Hepatocyte (in vitro differentiated cells): ENCODE results near the gene COMT. TPM values are rescaled to one million over a fixed set of nuclear protein-coding genes. Genes with fewer than 3 reads are reported as not detected.

ENCODE experiments used
- DNase-seq: peaks from one replicate; pipeline ENCODE4 v3.0.0-alpha.2; 2016; ENCODE audit warnings: low spot score
- H2AFZ ChIP-seq: fragments of 200-600 bp; sonication (generic); 2 replicates; pipeline ENCODE4 v1.6.0; 2016; ENCODE audit warnings: antibody characterized with exemption, mild to moderate bottlenecking
- H3K27ac ChIP-seq: fragments of 200-600 bp; sonication (generic); 2 replicates; pipeline ENCODE4 v1.5.1; 2016; ENCODE audit warnings: mild to moderate bottlenecking
- H3K27me3 ChIP-seq: fragments of 200-600 bp; sonication (generic); 2 replicates; pipeline ENCODE4 v1.6.1; 2016
- H3K36me3 ChIP-seq: fragments of 200-600 bp; sonication (generic); replicated peaks from 2 replicates; pipeline ENCODE4 v1.5.1; 2016; ENCODE audit warnings: low read depth; ENCODE audit not compliant: insufficient read depth
- H3K4me1 ChIP-seq: fragments of 200-600 bp; sonication (generic); 2 replicates; pipeline ENCODE4 v1.5.1; 2016; ENCODE audit warnings: mild to moderate bottlenecking, moderate library complexity; ENCODE audit not compliant: insufficient read depth
- H3K4me2 ChIP-seq: fragments of 200-600 bp; sonication (generic); 2 replicates; pipeline ENCODE4 v1.6.0; 2016
- H3K4me3 ChIP-seq: fragments of 200-600 bp; sonication (generic); 2 replicates; pipeline ENCODE4 v1.5.1; 2016; ENCODE audit warnings: mild to moderate bottlenecking
- H3K79me2 ChIP-seq: fragments of 200-600 bp; sonication (generic); 2 replicates; pipeline ENCODE4 v1.6.0; 2017; ENCODE audit warnings: mild to moderate bottlenecking
- H3K9me2 ChIP-seq: fragments of 200-600 bp; sonication (generic); replicated peaks from 2 replicates; pipeline ENCODE4 v1.6.0; 2017; ENCODE audit warnings: mild to moderate bottlenecking; ENCODE audit not compliant: insufficient read depth
- H3K9me3 ChIP-seq: fragments of 200-600 bp; sonication (generic); 2 replicates; pipeline ENCODE4 v1.5.1; 2016; ENCODE audit warnings: low read depth, mild to moderate bottlenecking
- H4K20me1 ChIP-seq: fragments of 200-600 bp; sonication (generic); 2 replicates; pipeline ENCODE4 v1.6.0; 2016; ENCODE audit warnings: mild to moderate bottlenecking; ENCODE audit not compliant: insufficient read depth, poor library complexity, severe bottlenecking
- EZH2 ChIP-seq: fragments of 200-600 bp; sonication (generic); IDR thresholded peaks from 2 replicates; pipeline ENCODE4 v1.6.1; 2016; ENCODE audit warnings: antibody characterized with exemption, mild to moderate bottlenecking, borderline replicate concordance
- EZH2phosphoT487 ChIP-seq: fragments of 200-600 bp; sonication (generic); IDR thresholded peaks from one replicate; pipeline ENCODE4 v1.6.1; 2018; ENCODE audit warnings: antibody characterized with exemption, mild to moderate bottlenecking, low read depth, moderate library complexity; ENCODE audit not compliant: unreplicated experiment, severe bottlenecking
- WGBS: methylation state at CpG from one replicate; pipeline ENCODE4 v1.1.6; 2016; ENCODE audit warnings: low lambda C conversion rate; ENCODE audit errors: missing lambda C conversion rate; 5-methylcytosine and 5-hydroxymethylcytosine counted together
- polyA plus RNA-seq: library from polyadenylated mRNA; unstranded; fragments of >200 nt; fragmentation: Nextera tagmentation; extraction: Ambion mirVana; gene quantifications from 2 replicates; pipeline ENCODE4 v1.2.1, GENCODE V29; 2016
- total RNA-seq: library from RNA; depleted of rRNA; stranded (reverse); fragments of >200 nt; gene quantifications from 2 replicates; pipeline ENCODE4 v1.2.3, GENCODE V29; 2014
- TF ChIP-seq, protein P1 (sequence below): fragments of 200-600 bp; sonication (generic); IDR thresholded peaks from 2 replicates; pipeline ENCODE4 v1.5.1; 2016; ENCODE audit warnings: antibody characterized with exemption, mild to moderate bottlenecking; ENCODE audit not compliant: poor library complexity

COMT gene
- total and polyA plus RNA-seq, 2 experiments from 2014 or later = 74.5 to 153 TPM

DNA sequence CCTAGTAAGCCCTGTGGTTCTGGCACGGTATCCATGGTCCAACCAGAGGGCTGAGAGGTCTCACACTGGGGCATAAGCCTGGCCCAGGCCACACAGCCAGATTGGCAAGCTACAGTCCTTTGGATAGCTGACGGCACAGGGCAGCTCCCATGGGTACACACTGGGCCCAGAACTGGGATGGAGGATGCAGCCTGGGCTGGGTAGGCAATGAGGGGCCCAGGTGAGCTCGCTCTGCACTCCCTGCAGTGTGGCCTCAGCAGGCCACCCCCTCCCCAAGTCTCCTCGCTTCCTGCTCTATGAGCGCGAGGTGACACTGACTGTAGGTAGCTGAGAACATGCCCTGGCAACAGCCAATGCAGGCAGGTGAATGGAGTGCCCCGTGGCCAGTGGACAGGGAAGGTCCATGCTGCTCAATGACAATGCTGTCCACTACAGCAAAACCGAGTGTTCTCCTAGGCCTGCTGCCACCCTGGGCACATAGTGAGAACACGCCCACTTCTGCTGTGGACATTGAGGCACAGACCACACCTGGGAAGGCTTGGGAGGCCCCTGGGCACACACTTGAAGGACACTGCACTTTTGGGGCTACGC lies 71.3 kb downstream of the COMT start:
- TF ChIP-seq EZH2 (no peak), EZH2phosphoT487 (no peak)
- TF ChIP-seq, protein P1, sequence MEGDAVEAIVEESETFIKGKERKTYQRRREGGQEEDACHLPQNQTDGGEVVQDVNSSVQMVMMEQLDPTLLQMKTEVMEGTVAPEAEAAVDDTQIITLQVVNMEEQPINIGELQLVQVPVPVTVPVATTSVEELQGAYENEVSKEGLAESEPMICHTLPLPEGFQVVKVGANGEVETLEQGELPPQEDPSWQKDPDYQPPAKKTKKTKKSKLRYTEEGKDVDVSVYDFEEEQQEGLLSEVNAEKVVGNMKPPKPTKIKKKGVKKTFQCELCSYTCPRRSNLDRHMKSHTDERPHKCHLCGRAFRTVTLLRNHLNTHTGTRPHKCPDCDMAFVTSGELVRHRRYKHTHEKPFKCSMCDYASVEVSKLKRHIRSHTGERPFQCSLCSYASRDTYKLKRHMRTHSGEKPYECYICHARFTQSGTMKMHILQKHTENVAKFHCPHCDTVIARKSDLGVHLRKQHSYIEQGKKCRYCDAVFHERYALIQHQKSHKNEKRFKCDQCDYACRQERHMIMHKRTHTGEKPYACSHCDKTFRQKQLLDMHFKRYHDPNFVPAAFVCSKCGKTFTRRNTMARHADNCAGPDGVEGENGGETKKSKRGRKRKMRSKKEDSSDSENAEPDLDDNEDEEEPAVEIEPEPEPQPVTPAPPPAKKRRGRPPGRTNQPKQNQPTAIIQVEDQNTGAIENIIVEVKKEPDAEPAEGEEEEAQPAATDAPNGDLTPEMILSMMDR = no peak
- 91% methylated on average over 10 of the region's 10 CpGs for WGBS
- H3K9me3 ChIP-seq = no peaks in the 10 kb centered on the region
- peaks cover 6% of the 10 kb centered on the region for H3K4me1 ChIP-seq
- no peaks in the 10 kb centered on the region for H3K9me2 ChIP-seq
- no peak overlapping the region for H3K4me3 ChIP-seq
- no peak overlapping the region for H3K4me2 ChIP-seq
- DNase-seq = no peak
- H2AFZ ChIP-seq = no peak overlapping the region
- no peaks in the 10 kb centered on the region for H3K36me3 ChIP-seq
- H3K27me3 ChIP-seq = peaks cover 17% of the 10 kb centered on the region
- no peaks in the 10 kb centered on the region for H4K20me1 ChIP-seq
- H3K79me2 ChIP-seq = no peaks in the 10 kb centered on the region
- no peak overlapping the region for H3K27ac ChIP-seq

DNA sequence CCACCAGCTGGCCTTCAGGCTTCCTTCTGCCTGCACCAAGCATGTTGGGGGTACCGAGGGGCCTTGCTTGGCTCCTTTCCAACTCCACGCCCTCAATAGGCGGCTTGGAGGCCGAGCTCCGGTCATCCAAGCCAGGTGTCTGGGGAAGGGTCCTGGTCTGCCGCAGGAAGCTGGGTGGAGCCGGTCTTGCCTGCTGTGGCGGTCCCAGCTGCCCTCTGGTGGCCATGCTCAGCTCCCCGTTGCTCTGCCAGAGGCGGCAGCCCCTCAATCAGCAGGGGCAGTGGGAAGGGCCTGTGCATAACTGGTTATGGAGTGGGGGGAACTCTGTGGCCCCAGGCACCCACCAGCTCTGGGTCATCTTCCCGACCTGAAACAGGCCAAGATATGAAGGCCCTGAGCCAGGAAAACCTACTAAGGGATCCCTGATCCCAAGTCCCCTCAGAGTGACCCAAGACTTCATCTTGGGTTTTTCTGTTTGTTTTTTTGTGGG lies 71.9 kb downstream of the COMT start:
- Histone ChIP-seq H4K20me1 (no peaks in the 10 kb centered on the region), H3K79me2 (no peaks in the 10 kb centered on the region), H3K27me3 (peaks cover 23% of the 10 kb centered on the region), H3K9me2 (no peaks in the 10 kb centered on the region), H3K9me3 (no peaks in the 10 kb centered on the region), H3K27ac (no peak overlapping the region), H2AFZ (no peak overlapping the region), H3K4me3 (no peak overlapping the region), H3K4me1 (peaks cover 6% of the 10 kb centered on the region), H3K4me2 (no peak overlapping the region), H3K36me3 (no peaks in the 10 kb centered on the region)
- DNase-seq = peak; percentile 81
- 11% methylated on average over 11 of the region's 11 CpGs for WGBS
- TF ChIP-seq EZH2phosphoT487 = no peak
- TF ChIP-seq, protein P1 = peak; percentile 79

- H3K4me1 ChIP-seq = peaks cover 6% of the 10 kb centered on the region
- H2AFZ ChIP-seq = no peak overlapping the region
- no peak overlapping the region for H3K4me2 ChIP-seq
Measured at GRCh38 chr22:20014526-20015186, 73.1 kb downstream of the COMT start.

More at GRCh38 chr22:20014526-20015186, 73.1 kb downstream of the COMT start:
- DNase-seq = no peak
- H3K27ac ChIP-seq = no peak overlapping the region
- H4K20me1 ChIP-seq = no peaks in the 10 kb centered on the region
- H3K9me3 ChIP-seq = no peaks in the 10 kb centered on the region
- no peaks in the 10 kb centered on the region for H3K36me3 ChIP-seq
- no peaks in the 10 kb centered on the region for H3K79me2 ChIP-seq
- no peak overlapping the region for H3K4me3 ChIP-seq
- no peaks in the 10 kb centered on the region for H3K9me2 ChIP-seq
- H3K27me3 ChIP-seq = peaks cover 33% of the 10 kb centered on the region
- no peak for TF ChIP-seq EZH2
- TF ChIP-seq, protein P1 = no peak
- no peak for TF ChIP-seq EZH2phosphoT487
- 75% methylated on average over 5 of the region's 5 CpGs for WGBS
